ENCODE measurements around the gene ARHGAP32.

- TF ChIP-seq CREB5 (CRISPR knock-in tag; IDR thresholded peaks at IDR 0.05; ENCODE audit: low read depth) (no peak), PATZ1 (CRISPR knock-in tag; IDR thresholded peaks at IDR 0.05; ENCODE audit: borderline replicate concordance) (no peak), CSRNP3 (CRISPR knock-in tag; IDR thresholded peaks at IDR 0.05) (no peak), TOX (CRISPR knock-in tag; IDR thresholded peaks at IDR 0.05; ENCODE audit: borderline replicate concordance) (no peak), ZFP30 (CRISPR knock-in tag; IDR thresholded peaks at IDR 0.05) (no peak), OSR1 (CRISPR knock-in tag; IDR thresholded peaks at IDR 0.05) (no peak)
Measured at GRCh38 chr11:129045150-129045549, 147.0 kb downstream of the ARHGAP32 start.
